PC-9 (cell line): ENCODE results near the gene FBXL13.

Experiments used
- CTCF ChIP-seq: fragments of 200-600 bp; sonication (generic); conservative IDR thresholded peaks from 2 replicates; pipeline ENCODE4 v1.6.1; 2017; ENCODE audit warnings: mixed run types, antibody characterized with exemption, mild to moderate bottlenecking, moderate library complexity
- EZH2 ChIP-seq: fragments of 200-600 bp; sonication (generic); IDR thresholded peaks from 2 replicates; pipeline ENCODE4 v1.8.0; 2017; ENCODE audit warnings: antibody characterized with exemption, low read depth

- TF ChIP-seq CTCF (no peak), EZH2 (no peak)
Measured at GRCh38 chr7:102883098-102883860, 191.3 kb downstream of the FBXL13 start.
